Thymus (tissue), 11 donors: ENCODE data around the gene PDPK1. TPM values are rescaled to one million over a fixed set of nuclear protein-coding genes. Genes with fewer than 3 reads are reported as not detected.

Experiments used
- DNase-seq, 9 donors: peaks; one replicate each; pipeline ENCODE4 v3.0.0-alpha.2; 2013; ENCODE audit warnings: low spot score in 9 of 9, low read depth in 6 of 9, missing footprints in 1 of 9
- H3K27ac ChIP-seq, 2 donors: one replicate each; pipeline ENCODE4 v1.5.1; 2013; ENCODE audit warnings: control low read depth in 1 of 2, low read depth in 1 of 2, low read length in 1 of 2, mild to moderate bottlenecking in 1 of 2, moderate library complexity in 1 of 2
- H3K27me3 ChIP-seq, 2 donors: one replicate each; pipeline ENCODE4 v1.5.1; 2013; ENCODE audit warnings: low read length in 1 of 2; ENCODE audit not compliant: control insufficient read depth in 2 of 2, insufficient read depth in 1 of 2
- H3K36me3 ChIP-seq, 2 donors: one replicate each; pipeline ENCODE4 v1.5.1; 2013; ENCODE audit warnings: low read length in 1 of 2, mild to moderate bottlenecking in 1 of 2, moderate library complexity in 1 of 2; ENCODE audit not compliant: control insufficient read depth in 2 of 2, insufficient read depth in 2 of 2
- H3K4me1 ChIP-seq, 2 donors: one replicate each; pipeline ENCODE4 v1.5.1; 2013; ENCODE audit warnings: low read length in 2 of 2; ENCODE audit not compliant: control insufficient read depth in 2 of 2, insufficient read depth in 2 of 2
- H3K4me3 ChIP-seq, 2 donors: one replicate each; pipeline ENCODE4 v1.5.1; 2013; ENCODE audit warnings: low read length in 2 of 2, control low read depth in 1 of 2, mild to moderate bottlenecking in 1 of 2
- H3K9me3 ChIP-seq, 2 donors: one replicate each; pipeline ENCODE4 v1.5.1; 2013; ENCODE audit warnings: low read length in 1 of 2, mild to moderate bottlenecking in 1 of 2; ENCODE audit not compliant: control insufficient read depth in 2 of 2, insufficient read depth in 1 of 2
- WGBS: extraction: QIAGEN DNeasy Blood & Tissue Kit; methylation state at CpG from one replicate; pipeline ENCODE4 v1.1.7; 2013; 5-methylcytosine and 5-hydroxymethylcytosine counted together
- polyA plus RNA-seq: library from polyadenylated mRNA; stranded (reverse); fragments of 200-250 nt; gene quantifications from one replicate; pipeline ENCODE4 v1.2.3, GENCODE V29; 2013
- total RNA-seq: library from RNA; stranded (reverse); fragments of 120-200 nt; gene quantifications from one replicate; pipeline ENCODE4 v1.2.4, GENCODE V29; 2013
- donor health status: healthy.

PDPK1 gene
- total and polyA plus RNA-seq, 2 donors: 14.1 to 17.2 TPM

DNA sequence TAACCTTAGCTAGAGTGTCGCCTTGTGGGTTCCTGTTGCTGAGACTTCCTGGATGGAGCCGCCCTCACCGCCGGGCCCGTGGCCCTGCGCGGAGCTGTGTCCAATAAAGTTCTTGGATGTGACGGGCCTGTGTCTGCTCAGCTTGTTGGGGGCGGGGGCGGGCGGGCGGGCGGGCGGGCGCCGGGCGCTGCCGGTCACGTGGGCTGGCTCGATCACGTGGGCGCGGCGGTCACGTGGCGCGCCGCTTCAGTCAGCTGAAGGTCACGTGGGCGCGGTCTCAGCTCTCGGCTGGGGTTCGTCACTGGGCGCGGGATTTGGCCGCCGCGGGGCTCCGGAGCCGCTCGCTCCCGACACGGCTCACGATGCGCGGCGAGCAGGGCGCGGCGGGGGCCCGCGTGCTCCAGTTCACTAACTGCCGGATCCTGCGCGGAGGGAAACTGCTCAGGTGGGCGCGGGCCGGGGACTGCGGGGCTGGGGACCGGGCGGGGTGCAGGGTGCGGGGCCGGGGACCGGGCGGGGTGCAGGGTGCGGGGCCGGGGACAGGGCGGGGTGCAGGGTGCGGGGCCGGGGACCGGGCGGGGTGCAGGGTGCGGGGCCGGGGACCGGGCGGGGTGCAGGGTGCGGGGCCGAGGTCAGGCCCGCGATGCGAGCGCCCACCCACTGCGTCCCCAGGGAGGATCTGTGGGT is 17.6 kb upstream of the PDPK1 start, which contains the start of gene AMDHD2:
Gene AMDHD2 (plus strand): TSS at position 275 of the 687 bp plus-strand sequence. CDS start 88 bp downstream, at position 363.
- WGBS: under 1% methylated on average over 83 of the region's 83 CpGs
- H3K36me3 ChIP-seq: peaks cover 30 to 44% of the 10 kb centered on the region in 2 donors
- peak in 8 of 9 donors; percentile 77 to 92 (median 84) for DNase-seq

GRCh38 chr16:2520784-2521531 is 16.9 kb upstream of the PDPK1 start:
- WGBS: 29% methylated on average over 41 of the region's 41 CpGs
- H3K36me3 ChIP-seq: peaks cover 34 to 42% of the 10 kb centered on the region in 2 donors
- peak in 1 of 9 donors; percentile 63 for DNase-seq
- no peaks in the 10 kb centered on the region for H3K27me3 ChIP-seq
- H3K27ac ChIP-seq: peak overlapping the region; percentile 47 to 55
- peak overlapping the region; percentile 58 to 72 for H3K4me3 ChIP-seq
- peaks cover 11 to 45% of the 10 kb centered on the region in 2 donors for H3K4me1 ChIP-seq
- H3K9me3 ChIP-seq: no peaks in the 10 kb centered on the region

More for the DNA sequence above, 17.6 kb upstream of the PDPK1 start, which contains the start of gene AMDHD2:
- H3K4me1 ChIP-seq: peaks cover 16 to 52% of the 10 kb centered on the region in 2 donors
- no peaks in the 10 kb centered on the region for H3K27me3 ChIP-seq
- peak within 1 kb of the TSS; percentile 72 to 86 for H3K27ac ChIP-seq
- peak within 1 kb of the TSS; percentile 58 to 72 for H3K4me3 ChIP-seq
- no peaks in the 10 kb centered on the region for H3K9me3 ChIP-seq

- no peak for DNase-seq
- H3K27ac ChIP-seq: no peak overlapping the region
- H3K36me3 ChIP-seq: peaks cover 46 to 47% of the 10 kb centered on the region in 2 donors
- no peak overlapping the region for H3K4me3 ChIP-seq
- H3K9me3 ChIP-seq: no peaks in the 10 kb centered on the region
- peaks cover 11 to 23% of the 10 kb centered on the region in 2 donors for H3K4me1 ChIP-seq
- WGBS: 95% methylated on average over 6 of the region's 6 CpGs
- H3K27me3 ChIP-seq: no peaks in the 10 kb centered on the region
These were observed 14.0 kb upstream of the PDPK1 start for GRCh38 chr16:2523801-2524231.

DNA sequence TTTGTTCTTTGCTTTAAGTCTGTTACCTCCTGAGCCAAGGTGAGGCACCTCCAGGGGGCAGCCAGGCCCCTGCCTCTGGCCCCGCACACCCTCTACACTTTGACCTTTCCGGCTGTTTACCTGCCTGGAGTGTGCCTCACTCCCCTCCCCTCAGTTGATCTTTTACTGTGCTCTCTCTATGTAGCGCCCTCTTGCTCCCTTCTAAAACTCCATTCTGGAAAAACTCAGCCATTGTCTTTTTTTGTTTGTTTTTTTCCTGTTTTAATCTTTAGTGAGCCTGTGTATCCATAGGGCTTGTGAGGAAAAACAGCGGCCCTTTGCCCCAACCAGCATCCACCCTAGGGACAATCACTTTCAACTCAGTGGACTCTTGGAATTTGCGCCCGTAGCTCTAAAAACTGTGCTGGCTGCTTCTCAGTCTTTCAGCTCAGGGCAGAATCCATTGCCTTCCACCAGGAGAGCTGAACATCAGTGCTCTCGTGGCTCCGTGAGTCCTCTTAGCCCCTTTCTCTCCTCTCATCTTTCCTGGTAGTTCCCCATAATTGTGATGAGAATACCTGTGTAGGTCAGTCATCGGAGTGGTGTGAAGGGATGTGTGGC is 13.4 kb upstream of the PDPK1 start:
- WGBS: 99% methylated on average over 9 of the region's 9 CpGs
- Histone ChIP-seq H3K4me3 (no peak overlapping the region), H3K4me1 (peaks cover 11 to 18% of the 10 kb centered on the region in 2 donors), H3K27me3 (no peaks in the 10 kb centered on the region), H3K9me3 (no peaks in the 10 kb centered on the region), H3K36me3 (peaks cover 47 to 48% of the 10 kb centered on the region in 2 donors), H3K27ac (no peak overlapping the region)
- DNase-seq: no peak

- Histone ChIP-seq H3K27me3 (peaks cover 0 to 4% of the 10 kb centered on the region in 2 donors), H3K4me3 (no peak overlapping the region), H3K9me3 (no peaks in the 10 kb centered on the region), H3K4me1 (peaks cover 5 to 10% of the 10 kb centered on the region in 2 donors), H3K27ac (no peak overlapping the region), H3K36me3 (peaks cover 49 to 52% of the 10 kb centered on the region in 2 donors)
- 97% methylated on average over 8 of the region's 8 CpGs for WGBS
- DNase-seq: no peak
These were observed 11.7 kb upstream of the PDPK1 start for GRCh38 chr16:2526135-2526534.

- Histone ChIP-seq H3K27me3 (peaks cover 0 to 10% of the 10 kb centered on the region in 2 donors), H3K4me1 (peaks cover 6 to 15% of the 10 kb centered on the region in 2 donors), H3K9me3 (no peaks in the 10 kb centered on the region), H3K4me3 (no peak overlapping the region), H3K36me3 (peaks cover 46 to 52% of the 10 kb centered on the region in 2 donors), H3K27ac (no peak overlapping the region)
- 96% methylated on average over 12 of the region's 12 CpGs for WGBS
- no peak for DNase-seq
These were observed 10.6 kb upstream of the PDPK1 start for GRCh38 chr16:2527071-2527783.

GRCh38 chr16:2527784-2528100 is 10.1 kb upstream of the PDPK1 start:
- H3K9me3 ChIP-seq: peaks cover 0 to 1% of the 10 kb centered on the region in 2 donors
- peaks cover 6 to 20% of the 10 kb centered on the region in 2 donors for H3K4me1 ChIP-seq
- peaks cover 45 to 52% of the 10 kb centered on the region in 2 donors for H3K36me3 ChIP-seq
- DNase-seq: no peak
- peaks cover 0 to 14% of the 10 kb centered on the region in 2 donors for H3K27me3 ChIP-seq
- no peak overlapping the region for H3K27ac ChIP-seq
- WGBS: 99% methylated on average over 24 of the region's 24 CpGs
- no peak overlapping the region for H3K4me3 ChIP-seq

GRCh38 chr16:2528161-2529060 is 9.4 kb upstream of the PDPK1 start:
- H3K27ac ChIP-seq: no peak overlapping the region
- H3K4me1 ChIP-seq: peaks cover 6 to 27% of the 10 kb centered on the region in 2 donors
- peaks cover 0 to 1% of the 10 kb centered on the region in 2 donors for H3K9me3 ChIP-seq
- no peak overlapping the region for H3K4me3 ChIP-seq
- no peak for DNase-seq
- H3K27me3 ChIP-seq: peaks cover 0 to 16% of the 10 kb centered on the region in 2 donors
- peaks cover 42 to 49% of the 10 kb centered on the region in 2 donors for H3K36me3 ChIP-seq
- 98% methylated on average over 36 of the region's 36 CpGs for WGBS
